MM.1S (cell line): Measurements from ENCODE around the gene CNOT2.

Experiments used
- EZH2 ChIP-seq: fragments of 300-600 bp; sonication (generic); optimal IDR thresholded peaks from 2 replicates; pipeline ENCODE3; 2017; ENCODE audit warnings: low read depth, mild to moderate bottlenecking, antibody characterized with exemption, low read length, mixed read lengths
- EZH2phosphoT487 ChIP-seq: fragments of 300-600 bp; sonication (generic); IDR thresholded peaks from 2 replicates; pipeline ENCODE4 v1.6.1; 2018; ENCODE audit warnings: antibody characterized with exemption, low read length

- TF ChIP-seq EZH2phosphoT487 = no peak
- no peak for TF ChIP-seq EZH2
These were observed 111.6 kb downstream of the CNOT2 start for GRCh38 chr12:70354787-70355186.
